SK-MEL-5 (cell line): ENCODE data around the gene CNPY3. TPM values are rescaled to one million over a fixed set of nuclear protein-coding genes. Genes with fewer than 3 reads are reported as not detected.
"Not testable (repeated sequence)": the region's sequence is repeated elsewhere in the genome, so short reads cannot be mapped to it uniquely, and the experiment has no call there.

ENCODE experiments used
- DNase-seq: peaks from one replicate; pipeline ENCODE4 v3.0.0-alpha.2; 2016; ENCODE audit warnings: low read depth, low spot score
- in situ Hi-C: cut with HindIII; loops from 2 replicates; pipeline ENCODE4 v1.10.0; 2016; ENCODE audit warnings: low sequenced_read_pairs, high pct_unique_total_duplicates, low pct_unique_long_range_greater_than_20kb
- polyA plus RNA-seq, 2 experiments: library from polyadenylated mRNA; depleted of rRNA; stranded (reverse); fragments of >200 nt; gene quantifications; 2 replicates each; pipeline ENCODE4 v1.2.3, GENCODE V29; 2015
- total RNA-seq: library from RNA; depleted of rRNA; stranded (reverse); fragments of >200 nt; shearing (Covaris generic); gene quantifications from 2 replicates; pipeline ENCODE4 v1.2.3, GENCODE V29; 2014; rRNA removed

CNPY3 gene
- 38.6 and 40.1 TPM in 2 replicates for total RNA-seq
- polyA plus RNA-seq (2015; cell fraction: cytosol; rRNA removed), result 114 and 117 TPM in 2 replicates
- 56.0 and 61.1 TPM in 2 replicates for polyA plus RNA-seq (2015; cell fraction: nucleus; rRNA removed)

GRCh38 chr6:42928986-42929820 is at the start of gene CNPY3:
CNPY3 (plus strand) TSS chr6:42929480; CDS start chr6:42929571, 91 bp downstream.
- in situ Hi-C loops, result no loop called here
- DNase-seq, result peak; percentile 98

GRCh38 chr6:42880240-42880817 is 49.0 kb upstream of the CNPY3 start:
- DNase-seq, in situ Hi-C loops: not testable (repeated sequence)

GRCh38 chr6:42880871-42881270 is 48.4 kb upstream of the CNPY3 start:
- in situ Hi-C loops, DNase-seq: not testable (repeated sequence)

- in situ Hi-C loops, result no loop called here
- no peak for DNase-seq
These were observed 43.6 kb upstream of the CNPY3 start for GRCh38 chr6:42885702-42886101.

- DNase-seq, in situ Hi-C loops: not testable (repeated sequence)
These were observed 41.1 kb upstream of the CNPY3 start for GRCh38 chr6:42888201-42888600.

GRCh38 chr6:42889815-42890214 is 39.5 kb upstream of the CNPY3 start:
- no peak for DNase-seq
- in situ Hi-C loops, result no loop called here

GRCh38 chr6:42890311-42891198 is 38.7 kb upstream of the CNPY3 start:
- in situ Hi-C loops, result no loop called here
- DNase-seq, result peak; percentile 93

GRCh38 chr6:42891199-42891722 is 38.0 kb upstream of the CNPY3 start:
- in situ Hi-C loops, result no loop called here
- no peak for DNase-seq

GRCh38 chr6:42894041-42894828 is 35.0 kb upstream of the CNPY3 start:
- DNase-seq, result peak; percentile 73

GRCh38 chr6:42896178-42896719 is 33.0 kb upstream of the CNPY3 start:
- no peak for DNase-seq
- in situ Hi-C loops, result no loop called here

More at GRCh38 chr6:42894041-42894828, 35.0 kb upstream of the CNPY3 start:
- in situ Hi-C loops, result not testable (repeated sequence)

GRCh38 chr6:42898891-42899361 is 30.4 kb upstream of the CNPY3 start:
- peak; percentile 71 for DNase-seq
- in situ Hi-C loops, result no loop called here

GRCh38 chr6:42899871-42900270 is 29.4 kb upstream of the CNPY3 start:
- in situ Hi-C loops, result no loop called here

GRCh38 chr6:42901538-42901957 is 27.7 kb upstream of the CNPY3 start:
- peak; percentile 89 for DNase-seq
- in situ Hi-C loops, result no loop called here

More at GRCh38 chr6:42899871-42900270, 29.4 kb upstream of the CNPY3 start:
- no peak for DNase-seq

GRCh38 chr6:42902429-42903263 is 26.6 kb upstream of the CNPY3 start:
- DNase-seq, in situ Hi-C loops: not testable (repeated sequence)

GRCh38 chr6:42904467-42904866 is 24.8 kb upstream of the CNPY3 start:
- no peak for DNase-seq
- in situ Hi-C loops, result no loop called here

GRCh38 chr6:42907336-42907735 is 21.9 kb upstream of the CNPY3 start:
- no peak for DNase-seq
- in situ Hi-C loops, result no loop called here
